GM19193 (cell line): ENCODE data around the gene PRKG1.

Experiments
- POLR2A ChIP-seq: IDR thresholded peaks from 4 replicates; pipeline ENCODE4 v1.6.1; 2011; ENCODE audit not compliant: insufficient read depth, insufficient read length; ENCODE audit errors: extremely low read depth

Gene PRKG1

GRCh38 chr10:51874131-51874530, 799.8 kb downstream of the PRKG1 start:
- TF ChIP-seq POLR2A: no peak

- no peak for TF ChIP-seq POLR2A
These were observed 801.3 kb downstream of the PRKG1 start for GRCh38 chr10:51875610-51876009.

GRCh38 chr10:51876503-51876902, 802.2 kb downstream of the PRKG1 start:
- TF ChIP-seq POLR2A: no peak

GRCh38 chr10:51876979-51877378, 802.7 kb downstream of the PRKG1 start:
- TF ChIP-seq POLR2A: no peak

- no peak for TF ChIP-seq POLR2A
These were observed 803.3 kb downstream of the PRKG1 start for GRCh38 chr10:51877636-51878035.

- TF ChIP-seq POLR2A: no peak
These were observed 804.4 kb downstream of the PRKG1 start for GRCh38 chr10:51878695-51879094.

- TF ChIP-seq POLR2A: no peak
These were observed 805.0 kb downstream of the PRKG1 start for GRCh38 chr10:51879238-51879637.

- no peak for TF ChIP-seq POLR2A
These were observed 806.9 kb downstream of the PRKG1 start for GRCh38 chr10:51881213-51881612.

GRCh38 chr10:51886438-51887068, 812.3 kb downstream of the PRKG1 start:
- TF ChIP-seq POLR2A: no peak

- TF ChIP-seq POLR2A: no peak
These were observed 814.0 kb downstream of the PRKG1 start for GRCh38 chr10:51888263-51888662.

GRCh38 chr10:51892313-51892712, 818.0 kb downstream of the PRKG1 start:
- TF ChIP-seq POLR2A: no peak

- TF ChIP-seq POLR2A: no peak
These were observed 818.8 kb downstream of the PRKG1 start for GRCh38 chr10:51892965-51893658.

- no peak for TF ChIP-seq POLR2A
These were observed 820.7 kb downstream of the PRKG1 start for GRCh38 chr10:51894771-51895578.

- no peak for TF ChIP-seq POLR2A
These were observed 822.6 kb downstream of the PRKG1 start for GRCh38 chr10:51896849-51897248.

- TF ChIP-seq POLR2A: no peak
These were observed 823.3 kb downstream of the PRKG1 start for GRCh38 chr10:51897560-51897959.

GRCh38 chr10:51900180-51900579, 825.9 kb downstream of the PRKG1 start:
- TF ChIP-seq POLR2A: no peak
